H9 (cell line): ENCODE results near the gene MOAP1. TPM values are rescaled to one million over a fixed set of nuclear protein-coding genes. Genes with fewer than 3 reads are reported as not detected.

ENCODE experiments used
- DNase-seq: peaks from one replicate; pipeline ENCODE4 v3.0.0-alpha.2; 2017
- H2AFZ ChIP-seq: one replicate; pipeline ENCODE4 v1.6.1; 2013; ENCODE audit warnings: mild to moderate bottlenecking, low read length, control low read depth, moderate library complexity
- H2AK5ac ChIP-seq: 2 replicates; pipeline ENCODE4 v1.6.1; 2013; ENCODE audit warnings: low read length, control low read depth, mixed read lengths; ENCODE audit not compliant: insufficient read length
- H2BK120ac ChIP-seq: one replicate; pipeline ENCODE4 v1.6.1; 2013; ENCODE audit warnings: low read depth, mild to moderate bottlenecking, low read length, control low read depth, inconsistent platforms; ENCODE audit not compliant: poor library complexity, severe bottlenecking
- H2BK12ac ChIP-seq: 2 replicates; pipeline ENCODE4 v1.6.1; 2013; ENCODE audit warnings: low read length, control low read depth, mixed read lengths, low read depth; ENCODE audit not compliant: insufficient read length
- H2BK15ac ChIP-seq: 2 replicates; pipeline ENCODE4 v1.6.1; 2013; ENCODE audit warnings: low read depth, low read length, control low read depth
- H2BK20ac ChIP-seq: one replicate; pipeline ENCODE4 v1.6.1; 2013; ENCODE audit warnings: low read depth, mild to moderate bottlenecking, low read length, control low read depth, inconsistent platforms; ENCODE audit not compliant: poor library complexity, severe bottlenecking
- H2BK5ac ChIP-seq: 2 replicates; pipeline ENCODE4 v1.6.1; 2013; ENCODE audit warnings: low read length, control low read depth, mixed read lengths; ENCODE audit not compliant: insufficient read length
- H3K14ac ChIP-seq: 2 replicates; pipeline ENCODE4 v1.6.1; 2013; ENCODE audit warnings: low read length, control low read depth; ENCODE audit not compliant: insufficient read depth
- H3K18ac ChIP-seq: 2 replicates; pipeline ENCODE4 v1.6.1; 2013; ENCODE audit warnings: low read depth, mild to moderate bottlenecking, mixed read lengths, low read length, control low read depth; ENCODE audit not compliant: insufficient read length
- H3K23ac ChIP-seq: 2 replicates; pipeline ENCODE4 v1.6.1; 2013; ENCODE audit warnings: low read length, control low read depth, mixed read lengths, low read depth; ENCODE audit not compliant: insufficient read length
- H3K23me2 ChIP-seq: 2 replicates; pipeline ENCODE4 v1.6.1; 2013; ENCODE audit warnings: low read depth, mild to moderate bottlenecking, mixed read lengths, low read length, control low read depth; ENCODE audit not compliant: insufficient read length, poor library complexity, severe bottlenecking
- H3K27ac ChIP-seq: 2 replicates; pipeline ENCODE4 v1.5.1; 2013; ENCODE audit warnings: low read length, control low read depth, mixed read lengths, low read depth; ENCODE audit not compliant: insufficient read length
- H3K27me3 ChIP-seq: 2 replicates; pipeline ENCODE4 v1.6.1; 2013; ENCODE audit warnings: low read length, control low read depth, inconsistent platforms; ENCODE audit not compliant: insufficient read depth
- H3K4ac ChIP-seq: 2 replicates; pipeline ENCODE4 v1.6.1; 2013; ENCODE audit warnings: low read depth, mild to moderate bottlenecking, control low read depth, inconsistent platforms, low read length, moderate library complexity
- H3K4me1 ChIP-seq: 2 replicates; pipeline ENCODE4 v1.6.1; 2013; ENCODE audit warnings: low read length, control low read depth, inconsistent platforms; ENCODE audit not compliant: insufficient read depth
- H3K4me2 ChIP-seq: 2 replicates; pipeline ENCODE4 v1.6.1; 2013; ENCODE audit warnings: low read length, control low read depth, mixed read lengths; ENCODE audit not compliant: insufficient read length, insufficient read depth
- H3K56ac ChIP-seq: 2 replicates; pipeline ENCODE4 v1.6.1; 2013; ENCODE audit warnings: low read depth, mild to moderate bottlenecking, mixed read lengths, low read length, control low read depth; ENCODE audit not compliant: insufficient read length
- H3K79me1 ChIP-seq: 2 replicates; pipeline ENCODE4 v1.6.1; 2013; ENCODE audit warnings: low read depth, mild to moderate bottlenecking, moderate library complexity, low read length, control low read depth, inconsistent platforms; ENCODE audit not compliant: insufficient read depth, poor library complexity, severe bottlenecking
- H3K79me2 ChIP-seq: 2 replicates; pipeline ENCODE4 v1.6.1; 2013; ENCODE audit warnings: low read length, control low read depth, inconsistent platforms; ENCODE audit not compliant: insufficient read depth
- H3K9ac ChIP-seq: 2 replicates; pipeline ENCODE4 v1.6.1; 2013; ENCODE audit warnings: low read length, control low read depth, mixed read lengths; ENCODE audit not compliant: insufficient read length; ENCODE audit errors: extremely low read depth
- H3K9me3 ChIP-seq: one replicate; pipeline ENCODE4 v1.6.1; 2013; ENCODE audit warnings: low read depth, low read length, inconsistent platforms; ENCODE audit not compliant: control insufficient read depth
- H3T11ph ChIP-seq: one replicate; pipeline ENCODE4 v1.6.1; 2013; ENCODE audit warnings: mild to moderate bottlenecking, low read length, control low read depth, inconsistent platforms
- H4K20me1 ChIP-seq: one replicate; pipeline ENCODE4 v1.6.1; 2013; ENCODE audit not compliant: control insufficient read depth, insufficient read length, insufficient read depth
- H4K5ac ChIP-seq: 2 replicates; pipeline ENCODE4 v1.6.1; 2013; ENCODE audit warnings: low read depth, mild to moderate bottlenecking, mixed read lengths, low read length, control low read depth; ENCODE audit not compliant: insufficient read length
- H4K8ac ChIP-seq: replicated peaks from 2 replicates; pipeline ENCODE4 v1.6.1; 2013; ENCODE audit warnings: low read length, control low read depth, mixed read lengths, low read depth; ENCODE audit not compliant: insufficient read length
- H4K91ac ChIP-seq: 2 replicates; pipeline ENCODE4 v1.6.1; 2013; ENCODE audit warnings: low read depth, mild to moderate bottlenecking, moderate library complexity, mixed read lengths, low read length, control low read depth; ENCODE audit not compliant: insufficient read length
- H3K27ac Mint-ChIP-seq, 3 experiments: 2 replicates in 2 of 3; 3 replicates in 1 of 3; pipeline ENCODE4 v1.8.0; 2020 to 2021; ENCODE audit warnings: mixed read lengths in 3 of 3, mild to moderate bottlenecking in 1 of 3, moderate library complexity in 1 of 3
- H3K27me3 Mint-ChIP-seq: 2 replicates; pipeline ENCODE4 v1.8.0; 2021; ENCODE audit warnings: low read depth, mild to moderate bottlenecking, moderate library complexity, mixed read lengths
- H3K36me3 Mint-ChIP-seq, 3 experiments: 2 replicates in 2 of 3; 3 replicates in 1 of 3; pipeline ENCODE4 v1.8.0; 2020 to 2021; ENCODE audit warnings: low read depth in 3 of 3, mixed read lengths in 3 of 3; ENCODE audit not compliant: insufficient read depth in 1 of 3
- H3K4me1 Mint-ChIP-seq, 2 experiments: 2 replicates each; pipeline ENCODE4 v1.8.0; 2020; ENCODE audit warnings: mixed read lengths in 2 of 2
- H3K4me3 Mint-ChIP-seq, 2 experiments: 2 replicates in 1 of 2; 3 replicates in 1 of 2; pipeline ENCODE4 v1.8.0; 2020 to 2021; ENCODE audit warnings: mild to moderate bottlenecking in 2 of 2, mixed read lengths in 2 of 2, moderate library complexity in 1 of 2
- H3K9me3 Mint-ChIP-seq, 2 experiments: 2 replicates in 1 of 2; 3 replicates in 1 of 2; pipeline ENCODE4 v1.8.0; 2020; ENCODE audit warnings: mild to moderate bottlenecking in 2 of 2, mixed read lengths in 2 of 2, moderate library complexity in 1 of 2
- CTCF ChIP-seq: fragments of 200-600 bp; sonication (generic); conservative IDR thresholded peaks from 3 replicates; pipeline ENCODE4 v1.8.0; 2021; ENCODE audit warnings: antibody characterized with exemption, mild to moderate bottlenecking
- WGBS: extraction: QIAGEN DNeasy Blood & Tissue Kit; methylation state at CpG from one replicate; pipeline ENCODE4 v1.1.7; 2013; ENCODE audit warnings: missing lambda C conversion rate, low lambda C conversion rate, mixed read lengths; ENCODE audit not compliant: insufficient read length; ENCODE audit errors: extremely low coverage; 5-methylcytosine and 5-hydroxymethylcytosine counted together
- total RNA-seq: library from RNA; stranded (reverse); gene quantifications from 2 replicates; pipeline ENCODE4 v1.2.1, GENCODE V29; 2021

MOAP1 gene
- total RNA-seq, 1 experiment from 2014 or later, result 13.6 TPM

GRCh38 chr14:93223565-93223964 lies 38.9 kb upstream of the MOAP1 start:
- no peak overlapping the region for H2BK12ac ChIP-seq
- H3K27me3 Mint-ChIP-seq, result no peaks in the 10 kb centered on the region
- H3K23ac ChIP-seq, result no peak overlapping the region
- no peaks in the 10 kb centered on the region for H3K27me3 ChIP-seq
- H3K14ac ChIP-seq, result no peak overlapping the region
- no peak overlapping the region for H4K8ac ChIP-seq
- H3K9me3 ChIP-seq, result no peaks in the 10 kb centered on the region
- no peak overlapping the region for H3K4me2 ChIP-seq
- no peak overlapping the region for H3K4me3 Mint-ChIP-seq
- H3K27ac Mint-ChIP-seq, result no peak overlapping the region; a peak in 1 of 7 replicates
- H3K4ac ChIP-seq, result no peak overlapping the region
- no peak overlapping the region for H4K5ac ChIP-seq
- no CpG with 5 or more reads among the region's 27 CpGs for WGBS
- H4K91ac ChIP-seq, result no peak overlapping the region
- H2AFZ ChIP-seq, result no peak overlapping the region
- no peak overlapping the region for H3K9ac ChIP-seq
- no peaks in the 10 kb centered on the region for H3K79me1 ChIP-seq
- no peak overlapping the region for H2BK5ac ChIP-seq
- no peak for TF ChIP-seq CTCF
- no peak overlapping the region for H3K27ac ChIP-seq
- H3K36me3 Mint-ChIP-seq, result peaks cover 28 to 68% (median 61%) of the 10 kb centered on the region in 3 experiments; a peak in 6 of 7 replicates
- no peaks in the 10 kb centered on the region for H3K4me1 Mint-ChIP-seq
- no peaks in the 10 kb centered on the region for H4K20me1 ChIP-seq
- no peaks in the 10 kb centered on the region for H3K9me3 Mint-ChIP-seq
- no peak overlapping the region for H2BK120ac ChIP-seq
- no peak overlapping the region for H3K18ac ChIP-seq
- H3K4me1 ChIP-seq, result no peaks in the 10 kb centered on the region
- H3T11ph ChIP-seq, result no peak overlapping the region
- H3K23me2 ChIP-seq, result no peaks in the 10 kb centered on the region
- H2AK5ac ChIP-seq, result no peak overlapping the region
- no peaks in the 10 kb centered on the region for H3K79me2 ChIP-seq
- H2BK15ac ChIP-seq, result no peak overlapping the region
- DNase-seq, result no peak
- no peak overlapping the region for H2BK20ac ChIP-seq
- H3K56ac ChIP-seq, result no peak overlapping the region
